Activated CD4-positive, alpha-beta T cell treated with anti-CD3 and anti-CD28 coated beads, Interleukin-2, amount 10 ng/mL, durations not matched to agents 24 days and 14 days (primary cell): Measurements from ENCODE around the gene SNAI3. TPM values are rescaled to one million over a fixed set of nuclear protein-coding genes. Genes with fewer than 3 reads are reported as not detected.

Experiments used
- DNase-seq: peaks from one replicate; pipeline ENCODE4 v3.0.0; 2022
- H3K27ac Mint-ChIP-seq: one replicate; pipeline ENCODE4 v1.8.0; 2022; ENCODE audit warnings: mild to moderate bottlenecking, mixed read lengths
- H3K27me3 Mint-ChIP-seq: one replicate; pipeline ENCODE4 v1.8.0; 2022; ENCODE audit warnings: mixed read lengths
- H3K36me3 Mint-ChIP-seq: one replicate; pipeline ENCODE4 v1.8.0; 2022; ENCODE audit warnings: low read depth, mild to moderate bottlenecking, mixed read lengths
- H3K4me1 Mint-ChIP-seq: one replicate; pipeline ENCODE4 v1.8.0; 2021; ENCODE audit warnings: mixed read lengths
- H3K4me3 Mint-ChIP-seq: one replicate; pipeline ENCODE4 v1.8.0; 2022; ENCODE audit warnings: mild to moderate bottlenecking, moderate library complexity, mixed read lengths
- H3K9me3 Mint-ChIP-seq: one replicate; pipeline ENCODE4 v1.8.0; 2021; ENCODE audit warnings: mixed read lengths
- intact Hi-C: fragments of 100-400 bp; cut with micrococcal nuclease; formaldehyde crosslinking; loops from one replicate; pipeline ENCODE4 v1.15.1; 2023
- total RNA-seq: library from RNA; stranded (reverse); gene quantifications from 2 replicates; pipeline ENCODE4 v1.2.3, GENCODE V29; 2022

Gene SNAI3
- total RNA-seq, 1 donor from 2014 or later, result 3.3 TPM

DNA sequence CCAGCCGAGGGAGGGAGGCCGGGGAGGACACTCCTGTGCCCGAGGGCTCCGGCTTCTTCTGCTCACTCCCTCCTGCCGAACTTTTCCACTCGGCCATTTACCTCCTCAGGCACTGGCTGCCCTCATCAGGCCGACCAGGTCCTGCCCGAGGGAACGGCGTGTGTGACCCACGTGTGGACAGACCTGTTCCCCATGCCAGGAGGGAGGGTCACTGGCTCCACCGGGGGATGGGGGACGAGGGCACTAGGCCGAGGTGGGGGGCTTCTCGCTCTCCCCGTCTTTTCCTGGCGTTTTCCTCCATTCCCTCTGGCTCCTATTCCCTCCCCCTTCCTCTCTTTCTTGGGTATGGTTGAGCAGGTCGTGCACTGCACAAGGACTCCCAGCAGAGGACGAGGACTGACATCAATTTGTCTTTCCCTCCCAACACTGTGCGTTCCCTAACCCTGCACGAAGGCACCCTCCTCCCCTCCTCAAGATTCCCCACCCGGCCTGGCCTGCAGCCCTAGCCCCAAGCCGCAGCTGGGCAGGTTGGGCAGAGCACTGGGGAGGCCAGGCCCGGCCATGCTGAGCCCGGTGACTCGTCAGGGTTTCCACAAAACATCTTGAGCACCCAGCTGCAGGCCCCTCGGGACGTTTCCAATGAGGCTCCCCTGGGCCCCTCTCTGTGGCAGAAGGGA lies 51.2 kb downstream of the SNAI3 start:
- Mint-ChIP-seq H3K27ac (peak overlapping the region; percentile 34), H3K27me3 (peaks cover 18% of the 10 kb centered on the region), H3K4me3 (peak overlapping the region; percentile 79), H3K36me3 (peaks cover 10% of the 10 kb centered on the region), H3K4me1 (peaks cover 21% of the 10 kb centered on the region), H3K9me3 (no peaks in the 10 kb centered on the region)
- intact Hi-C loops, result loop anchor here (2.0 to 5.0 kb wide), 2 partner anchors 16 to 67 kb away; partner anchors contain the start of gene CYBA
- no peak for DNase-seq

- DNase-seq, result peak; percentile 91
- Mint-ChIP-seq H3K4me3 (peak overlapping the region; percentile 79), H3K9me3 (no peaks in the 10 kb centered on the region), H3K27me3 (peaks cover 14% of the 10 kb centered on the region), H3K36me3 (peaks cover 14% of the 10 kb centered on the region), H3K4me1 (peaks cover 20% of the 10 kb centered on the region), H3K27ac (peak overlapping the region; percentile 48)
- intact Hi-C loops, result loop anchor here (2.0 kb wide), 1 partner anchor 16 kb away; the partner anchor contains the start of gene CYBA
Measured at GRCh38 chr16:88634141-88634993, 51.9 kb downstream of the SNAI3 start.

DNA sequence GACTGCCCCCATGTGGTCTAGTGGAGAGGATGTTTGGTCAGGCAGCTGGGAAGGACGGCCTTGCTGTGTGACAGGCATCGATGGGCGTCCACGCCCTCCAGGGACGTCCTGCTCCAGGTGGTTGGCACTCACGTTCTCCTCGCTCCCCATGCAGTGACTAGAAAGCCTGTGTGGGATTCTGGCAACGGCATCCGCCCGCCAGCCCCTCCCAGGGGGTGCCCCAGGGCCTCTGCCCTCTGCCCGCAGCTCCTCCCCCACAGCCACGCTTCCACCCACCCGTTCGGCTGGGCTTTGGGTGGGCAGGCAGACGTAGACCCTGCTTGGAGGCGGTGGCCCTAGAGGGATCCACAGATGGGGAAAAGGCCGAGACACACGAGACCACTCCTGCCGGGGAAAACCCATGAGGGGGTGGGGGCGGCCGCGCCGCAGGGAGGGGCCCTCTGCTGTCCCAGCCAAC lies 52.6 kb downstream of the SNAI3 start:
- Mint-ChIP-seq H3K4me1 (peaks cover 20% of the 10 kb centered on the region), H3K9me3 (no peaks in the 10 kb centered on the region), H3K27ac (peak overlapping the region; percentile 41), H3K4me3 (peak overlapping the region; percentile 56), H3K36me3 (peaks cover 15% of the 10 kb centered on the region), H3K27me3 (peaks cover 14% of the 10 kb centered on the region)
- intact Hi-C loops, result loop anchor here (2.0 kb wide), 1 partner anchor 17 kb away; the partner anchor contains the start of gene CYBA
- peak; percentile 76 for DNase-seq

GRCh38 chr16:88632587-88632930 lies 53.7 kb downstream of the SNAI3 start:
- Mint-ChIP-seq H3K36me3 (peaks cover 19% of the 10 kb centered on the region), H3K27ac (no peak overlapping the region), H3K27me3 (peaks cover 5% of the 10 kb centered on the region), H3K4me1 (peaks cover 18% of the 10 kb centered on the region), H3K9me3 (no peaks in the 10 kb centered on the region), H3K4me3 (no peak overlapping the region)
- intact Hi-C loops, result no loop called here
- DNase-seq, result peak; percentile 51

DNA sequence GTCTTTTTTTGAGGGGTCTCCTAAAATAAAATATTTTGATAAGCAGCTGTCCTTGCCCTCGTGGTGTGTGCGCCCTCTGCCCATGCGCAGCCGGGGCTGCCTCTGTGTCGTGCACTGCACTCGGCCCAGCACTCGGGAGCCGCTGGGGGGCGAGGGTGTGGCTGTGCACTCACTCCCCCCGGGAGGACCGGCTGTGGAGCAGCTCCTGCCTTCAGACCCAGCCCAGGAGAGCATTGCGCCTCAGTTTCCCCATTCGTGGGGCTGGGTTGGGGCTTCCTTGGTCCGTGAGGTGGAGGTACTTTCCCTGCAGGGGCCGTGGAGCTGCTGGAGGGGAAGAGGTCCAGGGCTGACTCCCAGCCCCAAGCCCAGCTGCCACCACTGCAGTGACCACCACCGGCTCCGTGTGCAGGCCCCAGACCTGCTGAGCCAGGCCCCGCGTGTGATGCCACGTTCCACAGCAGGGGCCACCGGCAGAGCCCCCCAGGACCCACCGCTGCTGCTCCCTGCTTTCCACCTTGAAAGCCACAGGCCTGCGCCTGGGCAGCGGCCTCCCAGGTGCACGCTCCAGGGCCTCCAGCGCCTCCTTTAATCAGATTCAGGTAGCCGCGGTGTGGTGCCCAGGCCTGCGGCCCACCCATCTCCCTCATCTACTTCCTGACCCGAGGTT lies 54.3 kb downstream of the SNAI3 start:
- intact Hi-C loops, result no loop called here
- peaks cover under 1% of the 10 kb centered on the region for H3K27me3 Mint-ChIP-seq
- no peak overlapping the region for H3K4me3 Mint-ChIP-seq
- DNase-seq, result peak; percentile 51
- H3K4me1 Mint-ChIP-seq, result peaks cover 13% of the 10 kb centered on the region
- peaks cover 22% of the 10 kb centered on the region for H3K36me3 Mint-ChIP-seq
- H3K9me3 Mint-ChIP-seq, result no peaks in the 10 kb centered on the region
- H3K27ac Mint-ChIP-seq, result no peak overlapping the region

DNA sequence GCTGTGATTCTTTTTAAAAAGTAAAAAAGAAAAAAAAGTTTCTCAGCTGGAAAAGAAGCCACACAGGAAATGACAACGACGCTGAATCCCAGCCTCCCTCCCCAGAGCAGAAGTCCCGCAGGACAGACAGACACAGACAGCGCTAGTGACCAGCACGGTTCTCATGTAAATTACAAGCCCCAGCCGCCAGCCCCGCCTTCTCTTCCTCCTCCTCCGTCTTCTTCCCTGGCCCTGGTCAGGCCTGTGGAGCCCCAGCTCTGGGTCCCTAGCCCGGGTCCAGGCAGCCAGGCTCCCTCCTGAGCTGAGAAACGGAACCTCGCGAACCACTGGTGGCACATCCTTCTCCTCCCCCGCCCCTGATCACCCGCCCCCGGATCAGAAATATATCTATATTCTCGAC lies 54.9 kb downstream of the SNAI3 start:
- intact Hi-C loops, result no loop called here
- Mint-ChIP-seq H3K27me3 (no peaks in the 10 kb centered on the region), H3K36me3 (peaks cover 28% of the 10 kb centered on the region), H3K4me1 (peaks cover 12% of the 10 kb centered on the region), H3K4me3 (no peak overlapping the region), H3K27ac (no peak overlapping the region), H3K9me3 (no peaks in the 10 kb centered on the region)
- DNase-seq, result no peak

DNA sequence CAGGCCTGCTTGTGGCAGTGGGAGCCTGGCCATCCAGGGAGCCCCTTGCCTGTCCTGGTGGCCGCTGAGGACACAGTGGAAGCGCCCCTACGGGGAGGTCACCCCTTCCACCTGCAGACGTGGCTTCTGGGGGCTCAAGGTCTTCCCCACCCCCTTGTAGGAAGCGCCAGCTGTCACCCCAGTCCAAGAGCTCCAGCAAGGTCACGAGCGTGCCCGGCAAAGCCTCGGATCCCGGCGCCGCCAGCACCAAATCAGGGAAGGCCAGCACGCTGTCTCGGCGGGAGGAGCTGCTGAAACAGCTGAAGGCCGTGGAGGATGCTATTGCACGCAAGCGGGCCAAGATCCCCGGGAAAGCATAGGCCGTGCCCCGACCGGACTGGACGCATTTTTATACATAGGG lies 55.4 kb downstream of the SNAI3 start:
- Mint-ChIP-seq H3K4me1 (peaks cover 11% of the 10 kb centered on the region), H3K27ac (no peak overlapping the region), H3K4me3 (no peak overlapping the region), H3K9me3 (no peaks in the 10 kb centered on the region), H3K36me3 (peaks cover 31% of the 10 kb centered on the region), H3K27me3 (no peaks in the 10 kb centered on the region)
- intact Hi-C loops, result no loop called here
- DNase-seq, result no peak

GRCh38 chr16:88630433-88630832 lies 55.9 kb downstream of the SNAI3 start:
- no peak for DNase-seq
- Mint-ChIP-seq H3K27me3 (no peaks in the 10 kb centered on the region), H3K27ac (no peak overlapping the region), H3K4me3 (no peak overlapping the region), H3K9me3 (no peaks in the 10 kb centered on the region), H3K4me1 (peaks cover 10% of the 10 kb centered on the region), H3K36me3 (peaks cover 32% of the 10 kb centered on the region)
- intact Hi-C loops, result no loop called here

- H3K4me1 Mint-ChIP-seq, result peaks cover 5% of the 10 kb centered on the region
- intact Hi-C loops, result no loop called here
- no peaks in the 10 kb centered on the region for H3K9me3 Mint-ChIP-seq
- H3K27ac Mint-ChIP-seq, result no peak overlapping the region
- H3K27me3 Mint-ChIP-seq, result no peaks in the 10 kb centered on the region
- no peak overlapping the region for H3K4me3 Mint-ChIP-seq
- DNase-seq, result no peak
- H3K36me3 Mint-ChIP-seq, result peaks cover 34% of the 10 kb centered on the region
Measured at GRCh38 chr16:88629835-88630234, 56.5 kb downstream of the SNAI3 start.

- intact Hi-C loops, result no loop called here
- Mint-ChIP-seq H3K36me3 (peaks cover 41% of the 10 kb centered on the region), H3K27me3 (no peaks in the 10 kb centered on the region), H3K27ac (no peak overlapping the region), H3K9me3 (no peaks in the 10 kb centered on the region), H3K4me3 (no peak overlapping the region), H3K4me1 (peaks cover 2% of the 10 kb centered on the region)
- no peak for DNase-seq
Measured at GRCh38 chr16:88628512-88628974, 57.8 kb downstream of the SNAI3 start.

Other genes starting within 250 kb of the SNAI3 start
- 17.9 and 19.3 TPM in 2 replicates for gene ZFPM1, start 233.2 kb downstream of the SNAI3 start, total RNA-seq
- gene ZC3H18, start 116.1 kb downstream of the SNAI3 start, total RNA-seq, result 106 and 118 TPM in 2 replicates
- gene IL17C, start 47.9 kb downstream of the SNAI3 start, total RNA-seq, result not detected in 2 replicates
- 222 and 228 TPM in 2 replicates for gene CYBA, start 35.5 kb downstream of the SNAI3 start, total RNA-seq
- gene MVD, start 23.4 kb downstream of the SNAI3 start, total RNA-seq, result 95.7 and 102 TPM in 2 replicates
- 47.3 and 49.7 TPM in 2 replicates for gene RNF166, start 19.9 kb upstream of the SNAI3 start, total RNA-seq
- 68.8 and 69.9 TPM in 2 replicates for gene CTU2, start 20.0 kb upstream of the SNAI3 start, total RNA-seq
- 219 and 226 TPM in 2 replicates for gene PIEZO1, start 98.7 kb upstream of the SNAI3 start, total RNA-seq
- gene CDT1, start 117.3 kb upstream of the SNAI3 start, total RNA-seq, result 93.2 and 98.3 TPM in 2 replicates
- gene APRT, start 125.4 kb upstream of the SNAI3 start, total RNA-seq, result 312 and 314 TPM in 2 replicates
- 23.2 and 23.4 TPM in 2 replicates for gene GALNS, start 170.4 kb upstream of the SNAI3 start, total RNA-seq
- gene TRAPPC2L, start 170.6 kb upstream of the SNAI3 start, total RNA-seq, result 62.1 and 67.1 TPM in 2 replicates
- gene PABPN1L, start 180.2 kb upstream of the SNAI3 start, total RNA-seq, result not detected in 2 replicates